Stomach (tissue), 9 donors: ENCODE data around the gene TOR1A. TPM values are rescaled to one million over a fixed set of nuclear protein-coding genes. Genes with fewer than 3 reads are reported as not detected.

Source experiments
- DNase-seq, 2 donors: peaks; one replicate each; pipeline versions ENCODE4 v3.0.0 to v3.0.0-alpha.2; 2013 to 2019
- H3K27ac ChIP-seq, 5 donors: fragments of 200-600 bp in 4 of 5; sonication (generic) in 4 of 5; one replicate each; pipeline ENCODE4 v1.5.1; 2013 to 2019; ENCODE audit warnings: mild to moderate bottlenecking in 1 of 5, moderate library complexity in 1 of 5
- H3K27me3 ChIP-seq, 3 donors: fragments of 200-600 bp; sonication (generic); one replicate each; pipeline ENCODE4 v1.5.1; 2017 to 2019; ENCODE audit warnings: mixed run types in 1 of 3
- H3K36me3 ChIP-seq, 4 donors: fragments of 200-600 bp; sonication (generic); 1 replicate in 3 of 4; 2 replicates in 1 of 4; pipeline ENCODE4 v1.5.1; 2016 to 2019
- H3K4me1 ChIP-seq, 4 donors: fragments of 200-600 bp; sonication (generic); one replicate each; pipeline ENCODE4 v1.5.1; 2016 to 2019
- H3K4me3 ChIP-seq, 4 donors: fragments of 200-600 bp; sonication (generic) in 3 of 4; one replicate each; pipeline ENCODE4 v1.5.1; 2016 to 2019; ENCODE audit warnings: mild to moderate bottlenecking in 1 of 4
- H3K9me3 ChIP-seq, 4 donors: fragments of 200-600 bp; sonication (generic); one replicate each; pipeline ENCODE4 v1.5.1; 2016 to 2019
- CTCF ChIP-seq, 7 experiments: fragments of 450-650 bp in 4 of 7; fragments of 200-600 bp in 3 of 7; sonication (generic) in 3 of 7; IDR thresholded peaks; one replicate each; pipeline ENCODE4 v1.5.1; 2016 to 2019; ENCODE audit warnings: antibody characterized with exemption in 7 of 7, control low read depth in 2 of 7, mild to moderate bottlenecking in 1 of 7
- EP300 ChIP-seq: sonication (generic); formaldehyde crosslinking; IDR thresholded peaks from one replicate; pipeline ENCODE4 v1.6.1; 2017; ENCODE audit warnings: antibody characterized with exemption
- POLR2A ChIP-seq, 4 donors: fragments of 450-650 bp; IDR thresholded peaks; one replicate each; pipeline ENCODE4 v1.6.1; 2016; ENCODE audit warnings: antibody characterized with exemption in 4 of 4, control low read depth in 2 of 4, mild to moderate bottlenecking in 1 of 4, moderate library complexity in 1 of 4
- POLR2AphosphoS5 ChIP-seq, 3 donors: sonication (generic); formaldehyde crosslinking; IDR thresholded peaks; one replicate each; pipeline ENCODE4 v1.6.1; 2016; ENCODE audit warnings: antibody characterized with exemption in 3 of 3
- WGBS, 5 donors: extraction: QIAGEN DNeasy Blood & Tissue Kit in 3 of 5; methylation state at CpG; one replicate each; pipeline versions ENCODE4 v1.1.5 to v1.1.7; 2013 to 2018; 5-methylcytosine and 5-hydroxymethylcytosine counted together
- intact Hi-C: fragments of 100-400 bp; cut with DNase I; formaldehyde crosslinking; loops from one replicate; pipeline ENCODE4 v1.15.1; 2023; ENCODE audit warnings: low total_unique reads
- polyA plus RNA-seq, 3 donors: library from polyadenylated mRNA; stranded (reverse); fragments of 200-250 nt; gene quantifications; one replicate each; pipeline ENCODE4 v1.2.3, GENCODE V29; 2013
- total RNA-seq, 5 donors: library from RNA; depleted of rRNA; stranded (reverse); fragments of >200 nt; gene quantifications; one replicate each; pipeline versions ENCODE4 v1.1.0 to v1.2.3, GENCODE V29; 2014 to 2016
- donor health status: healthy with polysubstance abuse.
- donor health status: Bipolar disorder and iron deficiency.
- donor health status: healthy.

TOR1A gene
- total and polyA plus RNA-seq, 8 donors = 6.4 to 77.6 (median 22.4) TPM

GRCh38 chr9:129836311-129837007, 12.5 kb upstream of the TOR1A start:
- Histone ChIP-seq H3K4me3 (peak overlapping the region; percentile 69 to 97 (median 89)), H3K4me1 (peaks cover 20 to 61% (median 41%) of the 10 kb centered on the region in 4 donors), H3K36me3 (peaks cover under 1 to 23% (median 20%) of the 10 kb centered on the region in 4 donors), H3K27ac (peak overlapping the region in 4 of 5 donors; percentile 89 to 94 (median 93)), H3K9me3 (no peaks in the 10 kb centered on the region), H3K27me3 (no peaks in the 10 kb centered on the region)
- intact Hi-C loops = no loop called here
- 25 to 36% (median 31%) methylated on average over 16 of the region's 16 CpGs for WGBS, 5 donors
- TF ChIP-seq POLR2A (IDR thresholded peaks at IDR 0.05) (no peak), POLR2AphosphoS5 (IDR thresholded peaks at IDR 0.05) (no peak), EP300 (no peak), CTCF (IDR thresholded peaks at IDR 0.05) (no peak)
- peak in 1 of 2 donors; percentile 46 for DNase-seq

- no peak for TF ChIP-seq POLR2A (IDR thresholded peaks at IDR 0.05)
- TF ChIP-seq CTCF (IDR thresholded peaks at IDR 0.05) = no peak
- no peak for TF ChIP-seq EP300
- TF ChIP-seq POLR2AphosphoS5 (IDR thresholded peaks at IDR 0.05) = no peak
Measured at GRCh38 chr9:129835860-129836223, 11.9 kb upstream of the TOR1A start.

GRCh38 chr9:129835128-129835859, 11.4 kb upstream of the TOR1A start, which contains the start of the genes C9orf78 and USP20:
Gene C9orf78, minus strand, starts transcription at chr9:129835275. Its CDS starts 54 bp downstream, at chr9:129835221.
Gene USP20, plus strand, starts transcription at chr9:129835458. Its CDS starts 17,098 bp downstream, at chr9:129852556.
- peaks cover 20 to 61% (median 41%) of the 10 kb centered on the region in 4 donors for H3K4me1 ChIP-seq
- TF ChIP-seq POLR2AphosphoS5 (IDR thresholded peaks at IDR 0.05) = peak; percentile 59 to 99 (median 97)
- no peak for TF ChIP-seq CTCF (IDR thresholded peaks at IDR 0.05)
- TF ChIP-seq EP300 = no peak
- TF ChIP-seq POLR2A (IDR thresholded peaks at IDR 0.05) = peak in 2 of 4 donors; percentile 43 to 81
- WGBS, 5 donors = 0 to 1% (median 0%) methylated on average over 16 to 81 of the region's 81 CpGs
- peak within 1 kb of the TSS; percentile 88 to 94 (median 93) for H3K27ac ChIP-seq
- H3K36me3 ChIP-seq = peaks cover 12 to 35% (median 31%) of the 10 kb centered on the region in 4 donors
- no peaks in the 10 kb centered on the region for H3K9me3 ChIP-seq
- DNase-seq = peak; percentile 98 to 99
- intact Hi-C loops = no loop called here
- no peaks in the 10 kb centered on the region for H3K27me3 ChIP-seq
- peak within 1 kb of the TSS; percentile 69 to 97 (median 89) for H3K4me3 ChIP-seq

More at GRCh38 chr9:129835860-129836223, 11.9 kb upstream of the TOR1A start:
- Histone ChIP-seq H3K27me3 (no peaks in the 10 kb centered on the region), H3K4me3 (peak overlapping the region; percentile 69 to 97 (median 89)), H3K9me3 (no peaks in the 10 kb centered on the region), H3K36me3 (peaks cover 7 to 29% (median 26%) of the 10 kb centered on the region in 4 donors), H3K27ac (peak overlapping the region; percentile 88 to 94 (median 93)), H3K4me1 (peaks cover 20 to 61% (median 41%) of the 10 kb centered on the region in 4 donors)
- no peak for DNase-seq
- 0 to 1% (median 0%) methylated on average over 16 to 19 of the region's 19 CpGs for WGBS, 5 donors
- intact Hi-C loops = no loop called here

GRCh38 chr9:129834489-129835127, 10.7 kb upstream of the TOR1A start:
- Histone ChIP-seq H3K4me1 (peaks cover 20 to 54% (median 38%) of the 10 kb centered on the region in 4 donors), H3K27ac (peak overlapping the region; percentile 88 to 94 (median 93)), H3K4me3 (peak overlapping the region; percentile 69 to 97 (median 89)), H3K27me3 (no peaks in the 10 kb centered on the region), H3K36me3 (peaks cover 19 to 41% (median 38%) of the 10 kb centered on the region in 4 donors), H3K9me3 (no peaks in the 10 kb centered on the region)
- intact Hi-C loops = no loop called here
- no peak for TF ChIP-seq EP300
- no peak for TF ChIP-seq POLR2A (IDR thresholded peaks at IDR 0.05)
- no peak for TF ChIP-seq POLR2AphosphoS5 (IDR thresholded peaks at IDR 0.05)
- TF ChIP-seq CTCF (IDR thresholded peaks at IDR 0.05) = no peak
- WGBS, 5 donors = 1 to 2% (median 1%) methylated on average over 27 to 32 of the region's 32 CpGs
- DNase-seq = peak in 1 of 2 donors; percentile 23
